ENCODE measurements around the gene RAPGEF1.

The RAPGEF1 gene

DNA sequence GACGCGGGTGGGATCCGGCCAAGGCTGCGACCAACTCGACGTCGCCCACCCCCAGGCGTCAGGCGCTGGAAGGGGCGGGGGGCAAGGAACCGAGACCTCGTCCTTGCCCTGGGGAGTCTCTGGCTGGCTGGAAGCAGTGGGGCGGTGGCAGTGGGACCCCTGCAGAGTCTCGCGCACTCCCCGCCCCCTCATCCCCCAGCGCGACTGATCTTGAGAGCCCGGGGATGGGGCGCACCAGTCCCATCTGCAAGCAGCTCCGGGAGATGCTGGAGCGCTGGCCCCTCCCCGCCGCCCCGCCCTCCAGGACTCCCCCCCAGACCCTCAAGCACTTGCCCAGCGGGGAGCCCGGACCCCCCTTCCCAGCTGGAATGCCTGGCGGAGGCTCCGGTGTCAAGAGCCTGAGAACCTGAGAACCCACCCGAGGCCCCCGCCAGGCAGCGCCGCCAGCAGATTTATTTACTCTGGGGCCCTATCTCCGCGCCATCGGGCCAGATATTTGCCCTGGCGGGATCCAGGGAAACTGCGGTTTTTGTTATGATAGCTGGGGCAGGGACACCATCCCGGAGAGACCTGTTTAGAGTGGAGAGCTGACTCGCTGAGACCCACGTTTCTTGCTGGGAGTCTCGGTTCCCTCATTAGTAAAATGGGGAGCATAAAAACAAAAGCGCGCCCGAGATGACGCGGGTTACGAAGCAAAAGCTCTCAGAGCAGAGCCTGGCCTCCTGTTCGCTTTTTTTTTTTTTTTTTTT, 193.4 kb downstream of the RAPGEF1 start (continued):
- TF ChIP-seq ZNF830 (tag by site-specific recombination; IDR thresholded peaks at IDR 0.05; ENCODE audit: low read depth): no peak
- TF ChIP-seq ZNF776 (tag by site-specific recombination; IDR thresholded peaks at IDR 0.05; ENCODE audit: borderline replicate concordance): no peak
- no peak for TF ChIP-seq ZNF146 (tag by site-specific recombination; IDR thresholded peaks at IDR 0.05)
- no peak for TF ChIP-seq ZNF19 (tag by site-specific recombination; IDR thresholded peaks at IDR 0.05; ENCODE audit: low read depth)
- TF ChIP-seq, protein P1, sequence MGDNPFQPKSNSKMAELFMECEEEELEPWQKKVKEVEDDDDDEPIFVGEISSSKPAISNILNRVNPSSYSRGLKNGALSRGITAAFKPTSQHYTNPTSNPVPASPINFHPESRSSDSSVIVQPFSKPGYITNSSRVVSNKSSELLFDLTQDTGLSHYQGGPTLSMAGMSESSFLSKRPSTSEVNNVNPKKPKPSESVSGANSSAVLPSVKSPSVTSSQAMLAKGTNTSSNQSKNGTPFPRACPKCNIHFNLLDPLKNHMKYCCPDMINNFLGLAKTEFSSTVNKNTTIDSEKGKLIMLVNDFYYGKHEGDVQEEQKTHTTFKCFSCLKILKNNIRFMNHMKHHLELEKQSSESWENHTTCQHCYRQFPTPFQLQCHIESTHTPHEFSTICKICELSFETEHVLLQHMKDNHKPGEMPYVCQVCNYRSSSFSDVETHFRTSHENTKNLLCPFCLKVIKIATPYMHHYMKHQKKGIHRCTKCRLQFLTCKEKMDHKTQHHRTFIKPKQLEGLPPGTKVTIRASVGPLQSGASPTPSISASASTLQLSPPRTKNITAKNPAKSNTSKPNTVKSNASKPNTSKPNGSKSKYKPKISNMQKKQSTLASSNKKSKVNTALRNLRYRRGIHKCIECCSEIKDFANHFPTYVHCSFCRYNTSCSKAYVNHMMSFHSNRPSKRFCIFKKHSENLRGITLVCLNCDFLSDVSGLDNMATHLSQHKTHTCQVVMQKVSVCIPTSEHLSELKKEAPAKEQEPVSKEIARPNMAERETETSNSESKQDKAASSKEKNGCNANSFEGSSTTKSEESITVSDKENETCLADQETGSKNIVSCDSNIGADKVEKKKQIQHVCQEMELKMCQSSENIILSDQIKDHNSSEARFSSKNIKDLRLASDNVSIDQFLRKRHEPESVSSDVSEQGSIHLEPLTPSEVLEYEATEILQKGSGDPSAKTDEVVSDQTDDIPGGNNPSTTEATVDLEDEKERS (tag by site-specific recombination; IDR thresholded peaks at IDR 0.05): no peak
- 0 out of 2 replicates have a peak, but pooled peaks have one; percentile 35 for TF ChIP-seq ZBTB6 (tag by site-specific recombination; IDR thresholded peaks at IDR 0.05)
- TF ChIP-seq YY1 (tag by site-specific recombination; IDR thresholded peaks at IDR 0.05): no peak
- no peak for TF ChIP-seq ZNF26 (tag by site-specific recombination; IDR thresholded peaks at IDR 0.05)
- TF ChIP-seq ZNF785 (tag by site-specific recombination; IDR thresholded peaks at IDR 0.05): 0 out of 2 replicates have a peak, but pooled peaks have one; percentile 30
- TF ChIP-seq ZNF548 (tag by site-specific recombination; IDR thresholded peaks at IDR 0.05): no peak
- TF ChIP-seq ZNF335 (tag by site-specific recombination; conservative IDR thresholded peaks at IDR 0.05): peak; percentile 72
- no peak for TF ChIP-seq ZNF658 (tag by site-specific recombination; IDR thresholded peaks at IDR 0.05)
- TF ChIP-seq ZNF549 (tag by site-specific recombination; IDR thresholded peaks at IDR 0.05): no peak
- TF ChIP-seq ZNF561 (tag by site-specific recombination; IDR thresholded peaks at IDR 0.05; ENCODE audit: borderline replicate concordance): peak; percentile 65; the same call in 1 of the 2 replicates
- TF ChIP-seq OSR2 (tag by site-specific recombination; IDR thresholded peaks at IDR 0.05): no peak
- TF ChIP-seq GLIS2 (tag by site-specific recombination; IDR thresholded peaks at IDR 0.05): peak; percentile 84
- TF ChIP-seq KLF10 (tag by site-specific recombination; IDR thresholded peaks at IDR 0.05): no peak
- TF ChIP-seq, protein P2, sequence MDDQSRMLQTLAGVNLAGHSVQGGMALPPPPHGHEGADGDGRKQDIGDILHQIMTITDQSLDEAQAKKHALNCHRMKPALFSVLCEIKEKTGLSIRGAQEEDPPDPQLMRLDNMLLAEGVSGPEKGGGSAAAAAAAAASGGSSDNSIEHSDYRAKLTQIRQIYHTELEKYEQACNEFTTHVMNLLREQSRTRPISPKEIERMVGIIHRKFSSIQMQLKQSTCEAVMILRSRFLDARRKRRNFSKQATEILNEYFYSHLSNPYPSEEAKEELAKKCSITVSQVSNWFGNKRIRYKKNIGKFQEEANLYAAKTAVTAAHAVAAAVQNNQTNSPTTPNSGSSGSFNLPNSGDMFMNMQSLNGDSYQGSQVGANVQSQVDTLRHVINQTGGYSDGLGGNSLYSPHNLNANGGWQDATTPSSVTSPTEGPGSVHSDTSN (CRISPR knock-in tag; IDR thresholded peaks at IDR 0.05): no peak
- 0 out of 2 replicates have a peak, but pooled peaks have one; percentile 3 for TF ChIP-seq ZBTB17 (tag by site-specific recombination; IDR thresholded peaks at IDR 0.05)
- no peak; the same call in 1 of the 2 replicates for TF ChIP-seq ZBTB20 (tag by site-specific recombination; IDR thresholded peaks at IDR 0.05)
- TF ChIP-seq ZFP3 (tag by site-specific recombination; IDR thresholded peaks at IDR 0.05; ENCODE audit: low read depth): no peak
- 0 out of 2 replicates have a peak, but pooled peaks have one; percentile 15 for TF ChIP-seq KLF8 (tag by site-specific recombination; IDR thresholded peaks at IDR 0.05)
- no peak for TF ChIP-seq ZSCAN5A (tag by site-specific recombination; IDR thresholded peaks at IDR 0.05)
- no peak for TF ChIP-seq ZNF560 (tag by site-specific recombination; IDR thresholded peaks at IDR 0.05; ENCODE audit: borderline replicate concordance)
- TF ChIP-seq, protein P3, sequence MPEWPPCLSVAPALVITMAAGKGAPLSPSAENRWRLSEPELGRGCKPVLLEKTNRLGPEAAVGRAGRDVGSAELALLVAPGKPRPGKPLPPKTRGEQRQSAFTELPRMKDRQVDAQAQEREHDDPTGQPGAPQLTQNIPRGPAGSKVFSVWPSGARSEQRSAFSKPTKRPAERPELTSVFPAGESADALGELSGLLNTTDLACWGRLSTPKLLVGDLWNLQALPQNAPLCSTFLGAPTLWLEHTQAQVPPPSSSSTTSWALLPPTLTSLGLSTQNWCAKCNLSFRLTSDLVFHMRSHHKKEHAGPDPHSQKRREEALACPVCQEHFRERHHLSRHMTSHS (tag by site-specific recombination; IDR thresholded peaks at IDR 0.05): no peak
- no peak for TF ChIP-seq ZBTB10 (tag by site-specific recombination; IDR thresholded peaks at IDR 0.05)
- TF ChIP-seq SP3 (tag by site-specific recombination; IDR thresholded peaks at IDR 0.05): peak; percentile 17; the same call in 1 of the 2 replicates
